WTC11 (cell line): ENCODE data around the gene ESCO1.

ENCODE experiments used
- GRHL2 ChIP-seq: fragments of 250-450 bp; sonication (Bioruptor Pico); IDR thresholded peaks from 2 replicates; pipeline ENCODE4 v1.8.0; 2022; ENCODE audit warnings: mild to moderate bottlenecking, moderate library complexity; ENCODE audit not compliant: insufficient replicate concordance, severe bottlenecking
- TF ChIP-seq, protein P1 (sequence below): sonication (generic); formaldehyde crosslinking; IDR thresholded peaks from 2 replicates; pipeline ENCODE4 v1.8.1; 2023; ENCODE audit warnings: mild to moderate bottlenecking, moderate library complexity, missing genetic modification reagents

DNA sequence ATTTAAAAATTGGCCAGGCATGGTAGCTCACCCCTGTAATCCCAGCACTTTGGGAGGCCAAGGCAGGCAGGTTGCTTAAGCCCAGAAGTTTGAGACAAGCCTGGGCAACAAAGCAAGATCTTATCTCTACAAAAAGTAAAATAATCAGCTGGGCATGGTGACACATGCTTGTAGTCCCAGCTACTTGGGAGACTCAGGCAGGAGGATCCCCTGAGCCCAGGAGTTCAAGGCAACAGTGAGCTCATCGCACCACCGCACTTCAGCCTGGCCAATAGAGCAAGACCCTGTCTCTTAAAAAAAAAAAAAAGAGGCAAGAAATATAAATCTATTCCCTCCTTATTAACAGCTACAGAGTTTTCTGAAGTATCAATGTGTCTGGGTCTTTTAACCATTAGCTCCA is 51.9 kb downstream of the ESCO1 start:
- TF ChIP-seq, protein P1, sequence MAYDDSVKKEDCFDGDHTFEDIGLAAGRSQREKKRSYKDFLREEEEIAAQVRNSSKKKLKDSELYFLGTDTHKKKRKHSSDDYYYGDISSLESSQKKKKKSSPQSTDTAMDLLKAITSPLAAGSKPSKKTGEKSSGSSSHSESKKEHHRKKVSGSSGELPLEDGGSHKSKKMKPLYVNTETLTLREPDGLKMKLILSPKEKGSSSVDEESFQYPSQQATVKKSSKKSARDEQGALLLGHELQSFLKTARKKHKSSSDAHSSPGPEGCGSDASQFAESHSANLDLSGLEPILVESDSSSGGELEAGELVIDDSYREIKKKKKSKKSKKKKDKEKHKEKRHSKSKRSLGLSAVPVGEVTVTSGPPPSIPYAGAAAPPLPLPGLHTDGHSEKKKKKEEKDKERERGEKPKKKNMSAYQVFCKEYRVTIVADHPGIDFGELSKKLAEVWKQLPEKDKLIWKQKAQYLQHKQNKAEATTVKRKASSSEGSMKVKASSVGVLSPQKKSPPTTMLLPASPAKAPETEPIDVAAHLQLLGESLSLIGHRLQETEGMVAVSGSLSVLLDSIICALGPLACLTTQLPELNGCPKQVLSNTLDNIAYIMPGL (CRISPR knock-in tag) = no peak
- TF ChIP-seq GRHL2 (CRISPR knock-in tag) = no peak
